T-cell (primary cell): ENCODE data around the gene CDK18. TPM values are rescaled to one million over a fixed set of nuclear protein-coding genes. Genes with fewer than 3 reads are reported as not detected.

ENCODE experiments used
- ATAC-seq, 4 experiments: fragments of 200-7000 bp in 3 of 4; fragments of 150-1000 bp in 1 of 4; cut with Tn5 transposase; replicated peaks in 1 of 4; 1 replicate in 3 of 4; 2 replicates in 1 of 4; pipeline ENCODE4 v1.10.0; 2021; ENCODE audit warnings: moderate library complexity in 3 of 4, mild to moderate bottlenecking in 2 of 4, moderate number of reproducible peaks in 1 of 4
- CTCF ChIA-PET, 2 donors: fragments of 300-600 bp; sonication (Branson Sonifier 250); formaldehyde crosslinking; loops; one replicate each; lab custom pipeline; 2022; ENCODE audit warnings: antibody characterized with exemption in 2 of 2; lab: Charles Lee
- POLR2A ChIA-PET, 2 donors: fragments of 300-600 bp; sonication (Branson Sonifier 250); formaldehyde crosslinking; loops; one replicate each; lab custom pipeline; 2022; ENCODE audit warnings: antibody characterized with exemption in 2 of 2; lab: Charles Lee
- DNase-seq, 35 experiments: peaks; one replicate each; pipeline versions ENCODE4 v3.0.0 to v3.0.0-alpha.2; 2013 to 2023
- H3K27ac ChIP-seq: one replicate; pipeline ENCODE4 v1.5.1; 2013; ENCODE audit warnings: low read length
- H3K27me3 ChIP-seq, 2 experiments: replicated peaks in 1 of 2; 1 replicate in 1 of 2; 2 replicates in 1 of 2; pipeline versions ENCODE4 v1.6.1 to v1.7.0; 2013; ENCODE audit warnings: low read length in 1 of 2, mixed read lengths in 1 of 2; ENCODE audit not compliant: control insufficient read depth in 2 of 2, insufficient read depth in 2 of 2; ENCODE audit errors: extremely low read depth in 1 of 2
- H3K36me3 ChIP-seq, 2 donors: 1 replicate in 1 of 2; 2 replicates in 1 of 2; pipeline versions ENCODE4 v1.6.1 to v1.7.0; 2013; ENCODE audit warnings: low read length in 1 of 2; ENCODE audit not compliant: control insufficient read depth in 2 of 2, insufficient read depth in 1 of 2; ENCODE audit errors: extremely low read depth in 1 of 2
- H3K4me1 ChIP-seq, 2 experiments: 1 replicate in 1 of 2; 2 replicates in 1 of 2; pipeline versions ENCODE4 v1.6.1 to v1.7.0; 2013; ENCODE audit warnings: low read length in 2 of 2, mixed read lengths in 1 of 2; ENCODE audit not compliant: insufficient read depth in 2 of 2, control insufficient read depth in 1 of 2; ENCODE audit errors: extremely low read depth in 1 of 2
- H3K4me3 ChIP-seq, 2 donors: 1 replicate in 1 of 2; 2 replicates in 1 of 2; pipeline versions ENCODE4 v1.5.1 to v1.7.0; 2013; ENCODE audit warnings: mild to moderate bottlenecking in 2 of 2, low read length in 1 of 2, moderate library complexity in 1 of 2; ENCODE audit not compliant: control insufficient read depth in 1 of 2; ENCODE audit errors: extremely low read depth in 1 of 2
- H3K9me3 ChIP-seq: 2 replicates; pipeline ENCODE4 v1.7.0; 2013
- H3K27ac Mint-ChIP-seq, 2 donors: one replicate each; pipeline ENCODE4 v1.8.0; 2020 to 2021; ENCODE audit warnings: mild to moderate bottlenecking in 2 of 2, mixed read lengths in 2 of 2
- H3K27me3 Mint-ChIP-seq, 2 donors: one replicate each; pipeline ENCODE4 v1.8.0; 2021 to 2022; ENCODE audit warnings: mixed read lengths in 2 of 2
- H3K36me3 Mint-ChIP-seq: one replicate; pipeline ENCODE4 v1.8.0; 2021; ENCODE audit warnings: mixed read lengths
- H3K4me1 Mint-ChIP-seq, 3 donors: one replicate each; pipeline ENCODE4 v1.8.0; 2020 to 2022; ENCODE audit warnings: mixed read lengths in 3 of 3, mild to moderate bottlenecking in 1 of 3
- H3K4me3 Mint-ChIP-seq, 3 donors: one replicate each; pipeline ENCODE4 v1.8.0; 2020 to 2022; ENCODE audit warnings: mild to moderate bottlenecking in 3 of 3, mixed read lengths in 3 of 3, moderate library complexity in 3 of 3
- H3K9me3 Mint-ChIP-seq, 3 donors: one replicate each; pipeline ENCODE4 v1.8.0; 2020 to 2022; ENCODE audit warnings: mixed read lengths in 3 of 3
- WGBS: methylation state at CpG from one replicate; pipeline ENCODE4 v1.1.5; 2013; ENCODE audit warnings: missing lambda C conversion rate; ENCODE audit not compliant: insufficient coverage; 5-methylcytosine and 5-hydroxymethylcytosine counted together
- total RNA-seq, 35 experiments: library from RNA in 6 of 35; stranded (reverse) in 6 of 35; fragments of 120-200 nt in 1 of 35; gene quantifications; one replicate each; pipeline versions ENCODE4 v1.2.1 to v1.2.4 and lab custom pipeline; 2013 to 2026

The CDK18 gene
- total RNA-seq, 5 donors from 2014 or later (not counting 1 experiment from before 2014, with no cell fraction given) = 1.7 to 4.6 (median 2.1) TPM

DNA sequence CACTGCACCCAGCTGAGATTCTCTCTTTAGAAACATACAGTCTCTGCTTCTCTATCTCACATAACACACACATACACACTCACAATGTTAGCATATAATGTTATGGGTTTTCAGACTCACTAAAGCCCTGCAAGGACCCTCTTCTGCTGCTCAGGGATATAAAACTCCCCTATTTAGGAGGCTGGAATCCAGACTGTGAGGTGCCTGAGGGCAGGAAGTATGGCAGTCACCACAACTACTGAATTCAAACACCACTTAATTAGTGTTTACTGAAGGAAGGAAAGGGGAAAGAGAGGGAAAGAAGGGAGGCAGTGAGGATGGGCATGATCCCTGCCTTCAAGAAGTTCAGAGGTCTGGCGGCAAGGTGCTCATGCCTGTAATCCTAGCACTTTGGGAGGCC is 7.8 kb upstream of the CDK18 start:
- no peak for ATAC-seq

DNA sequence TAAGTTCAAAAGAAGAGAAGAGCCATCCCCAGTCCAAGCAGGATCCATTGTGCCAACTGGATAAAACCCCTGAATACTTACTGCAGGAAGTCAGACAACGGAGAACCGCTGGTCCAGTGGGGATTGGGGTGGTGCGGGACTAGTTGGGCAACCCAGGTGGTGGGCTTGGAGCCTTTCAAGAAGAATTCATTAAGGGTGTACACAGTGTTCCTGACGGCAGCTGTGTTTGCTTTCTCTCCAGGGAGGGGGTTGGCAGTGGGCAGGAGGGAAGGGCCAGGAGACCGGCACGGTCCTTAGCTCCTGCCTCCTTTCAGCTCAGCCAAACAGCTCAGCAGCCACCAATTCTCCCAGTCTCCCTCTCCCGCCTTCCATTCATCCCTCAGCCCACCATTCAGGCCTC is 7.1 kb upstream of the CDK18 start:
- H3K36me3 Mint-ChIP-seq = no peaks in the 10 kb centered on the region
- no peak for DNase-seq
- peaks cover 19 to 23% of the 10 kb centered on the region in 2 donors for H3K27me3 Mint-ChIP-seq
- Histone ChIP-seq H3K27me3 (peaks cover 0 to 35% of the 10 kb centered on the region in 2 experiments), H3K9me3 (no peaks in the 10 kb centered on the region), H3K4me1 (no peaks in the 10 kb centered on the region), H3K4me3 (no peak overlapping the region), H3K27ac (no peak overlapping the region), H3K36me3 (no peaks in the 10 kb centered on the region)
- WGBS = 88% methylated on average over 2 of the region's 7 CpGs
- POLR2A ChIA-PET = no interaction called here
- no peak overlapping the region for H3K27ac Mint-ChIP-seq
- no peak for ATAC-seq
- no peak overlapping the region for H3K4me3 Mint-ChIP-seq
- CTCF ChIA-PET = no interaction called here
- no peaks in the 10 kb centered on the region for H3K4me1 Mint-ChIP-seq
- H3K9me3 Mint-ChIP-seq = no peaks in the 10 kb centered on the region

More for the DNA sequence above, 7.8 kb upstream of the CDK18 start:
- no peak overlapping the region for H3K4me3 Mint-ChIP-seq
- Histone ChIP-seq H3K36me3 (no peaks in the 10 kb centered on the region), H3K27me3 (peaks cover 0 to 42% of the 10 kb centered on the region in 2 experiments), H3K9me3 (no peaks in the 10 kb centered on the region), H3K4me1 (no peaks in the 10 kb centered on the region), H3K4me3 (no peak overlapping the region), H3K27ac (no peak overlapping the region)
- peaks cover 22 to 27% of the 10 kb centered on the region in 2 donors for H3K27me3 Mint-ChIP-seq
- WGBS = 100% methylated on average over 1 of the region's 1 CpG
- no peak overlapping the region for H3K27ac Mint-ChIP-seq
- H3K4me1 Mint-ChIP-seq = no peaks in the 10 kb centered on the region
- H3K9me3 Mint-ChIP-seq = no peaks in the 10 kb centered on the region
- CTCF ChIA-PET = no interaction called here
- no peaks in the 10 kb centered on the region for H3K36me3 Mint-ChIP-seq
- POLR2A ChIA-PET = no interaction called here
- DNase-seq = no peak

DNA sequence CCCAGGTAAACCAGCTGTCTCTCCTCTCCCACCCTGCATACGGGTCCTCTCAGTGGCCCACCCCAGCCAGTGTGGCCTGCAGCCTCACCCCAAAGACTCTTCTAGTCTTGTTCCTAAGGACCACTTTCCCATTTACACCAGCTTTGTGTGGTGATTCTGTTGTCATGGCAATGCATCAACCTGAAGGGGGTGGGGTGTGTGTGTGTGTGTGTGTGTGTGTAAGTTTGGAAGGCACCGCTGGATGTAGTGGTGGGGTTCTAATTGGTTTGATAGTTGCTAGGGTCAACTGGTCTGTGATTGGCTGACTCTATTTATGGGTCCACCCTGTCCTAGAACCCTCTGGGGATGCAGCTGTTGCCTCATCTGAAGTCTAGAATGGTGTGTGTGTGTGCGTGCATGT is 4.7 kb upstream of the CDK18 start:
- H3K9me3 Mint-ChIP-seq = no peaks in the 10 kb centered on the region
- peaks cover 0 to 14% of the 10 kb centered on the region in 2 experiments for H3K27me3 ChIP-seq
- ChIA-PET POLR2A (interaction anchor here in 1 of 2 donors (0.5 kb wide), 1 partner anchor 1381 kb away, joined by 3 read pairs; no protein-coding TSS in a partner anchor), CTCF (no interaction called here)
- no peaks in the 10 kb centered on the region for H3K9me3 ChIP-seq
- H3K4me3 ChIP-seq = no peak overlapping the region
- H3K27me3 Mint-ChIP-seq = peaks cover 9% of the 10 kb centered on the region in 2 donors
- ATAC-seq = no peak
- peaks cover 0 to 5% (median 4%) of the 10 kb centered on the region in 3 donors for H3K4me1 Mint-ChIP-seq
- no peak overlapping the region for H3K27ac ChIP-seq
- no peak overlapping the region for H3K27ac Mint-ChIP-seq
- H3K4me3 Mint-ChIP-seq = no peak overlapping the region
- 75% methylated on average over 1 of the region's 3 CpGs for WGBS
- peaks cover 0 to 5% of the 10 kb centered on the region in 2 experiments for H3K4me1 ChIP-seq
- H3K36me3 Mint-ChIP-seq = no peaks in the 10 kb centered on the region
- DNase-seq = no peak
- H3K36me3 ChIP-seq = no peaks in the 10 kb centered on the region

DNA sequence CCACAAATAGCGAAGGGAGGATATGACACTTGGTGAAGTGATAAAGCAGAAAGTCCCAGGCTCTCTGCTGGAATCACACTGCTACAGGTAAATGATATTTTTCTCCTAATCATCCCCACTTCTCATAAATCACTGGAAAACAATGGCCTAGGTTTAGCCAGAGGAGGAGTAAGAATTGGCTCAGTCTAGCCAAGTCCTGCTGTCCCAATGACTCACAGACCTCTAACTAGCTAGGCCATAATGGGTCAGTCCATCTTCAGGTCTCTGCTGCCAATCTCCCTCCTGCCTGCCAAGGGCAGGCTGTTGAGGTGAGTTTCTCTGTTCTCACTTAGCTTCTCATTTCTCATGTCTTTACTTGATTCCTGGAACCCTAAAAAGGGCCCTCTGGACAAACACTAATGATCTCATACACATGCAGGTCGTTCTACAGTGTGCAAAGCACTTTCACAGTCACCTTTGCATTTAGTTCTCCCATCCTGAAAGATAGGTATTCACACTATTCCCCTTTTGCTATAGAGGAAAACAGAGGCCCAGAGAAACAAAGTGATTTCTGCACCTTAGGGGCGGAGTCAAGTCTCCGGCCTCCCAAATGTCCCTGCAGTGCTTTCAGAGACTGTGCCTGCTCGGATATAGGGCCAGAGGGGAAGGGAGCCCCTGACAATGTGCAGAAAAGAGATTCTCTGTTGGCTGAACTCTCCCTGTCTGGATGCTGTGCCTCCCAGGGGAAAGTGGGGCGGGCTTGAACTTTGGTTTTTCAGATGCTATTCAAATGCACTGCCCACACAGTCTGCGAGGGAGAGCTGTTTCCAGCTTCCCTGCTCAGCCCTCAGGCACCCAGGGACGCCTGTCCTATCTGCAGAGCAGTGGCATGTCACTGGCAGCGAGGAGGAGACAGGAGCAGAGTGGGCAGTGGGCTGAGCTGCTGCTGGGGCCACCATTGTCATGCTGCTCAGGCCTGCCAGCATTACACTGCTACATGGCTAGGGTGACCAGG is 3.9 kb upstream of the CDK18 start:
- ATAC-seq (no peak), DNase-seq (no peak)
- peaks cover 0 to 13% of the 10 kb centered on the region in 2 experiments for H3K4me1 ChIP-seq
- no peaks in the 10 kb centered on the region for H3K9me3 ChIP-seq
- no peak overlapping the region for H3K4me3 ChIP-seq
- Mint-ChIP-seq H3K4me3 (no peak overlapping the region), H3K36me3 (no peaks in the 10 kb centered on the region), H3K27ac (no peak overlapping the region), H3K4me1 (peaks cover 0 to 13% (median 10%) of the 10 kb centered on the region in 3 donors), H3K9me3 (no peaks in the 10 kb centered on the region), H3K27me3 (peaks cover 3 to 7% of the 10 kb centered on the region in 2 donors)
- H3K36me3 ChIP-seq = no peaks in the 10 kb centered on the region
- POLR2A ChIA-PET = interaction anchor here in 1 of 2 donors (0.5 kb wide), 1 partner anchor 1380 kb away, joined by 3 read pairs; no protein-coding TSS in a partner anchor
- WGBS = 77% methylated on average over 7 of the region's 9 CpGs
- peaks cover 0 to 15% of the 10 kb centered on the region in 2 experiments for H3K27me3 ChIP-seq
- CTCF ChIA-PET = no interaction called here
- no peak overlapping the region for H3K27ac ChIP-seq

DNA sequence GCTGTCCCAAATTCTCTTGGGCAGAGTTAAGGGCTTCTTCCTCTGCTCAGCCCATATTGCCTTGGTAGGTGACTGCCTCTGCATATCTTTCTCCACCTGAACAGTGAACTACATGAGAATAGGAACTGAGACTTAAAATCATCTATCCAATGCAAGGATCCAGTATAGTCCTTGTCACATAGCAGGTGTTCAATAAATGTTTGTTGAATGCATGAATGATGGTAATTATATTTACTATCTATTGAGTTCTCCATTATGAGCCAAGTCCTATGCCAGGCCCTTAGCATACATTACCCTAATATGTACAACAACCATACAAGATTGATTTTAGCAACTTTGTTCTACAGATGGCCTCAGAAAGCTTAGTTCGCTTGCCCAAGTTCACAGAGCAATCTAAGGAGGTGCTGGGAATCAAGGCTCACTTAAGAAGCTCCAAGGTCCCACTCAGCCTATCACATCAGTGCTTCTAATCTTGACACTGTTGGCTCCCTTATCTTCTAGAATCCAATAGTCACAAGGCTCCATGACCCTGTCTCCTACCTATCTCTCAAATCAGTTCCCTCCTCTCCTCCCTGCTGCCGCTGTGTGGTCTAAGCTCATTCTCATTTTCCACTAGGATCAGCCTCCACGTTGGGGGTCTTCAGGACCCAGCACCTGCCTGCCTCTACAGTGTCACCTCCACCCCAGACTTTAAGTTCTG is 2.2 kb upstream of the CDK18 start:
- 82% methylated on average over 3 of the region's 3 CpGs for WGBS
- ChIA-PET CTCF (interaction anchor here in 1 of 2 donors (1.4 kb wide), 1 partner anchor 10 kb away, joined by 4 read pairs; no protein-coding TSS in a partner anchor), POLR2A (interaction anchor here in 1 of 2 donors (0.6 kb wide), 1 partner anchor 319 kb away, joined by 6 read pairs; no protein-coding TSS in a partner anchor)
- H3K27ac ChIP-seq = no peak overlapping the region
- peaks cover 0 to 2% of the 10 kb centered on the region in 2 donors for H3K27me3 Mint-ChIP-seq
- no peaks in the 10 kb centered on the region for H3K36me3 ChIP-seq
- H3K36me3 Mint-ChIP-seq = no peaks in the 10 kb centered on the region
- DNase-seq (no peak), ATAC-seq (no peak)
- H3K9me3 ChIP-seq = no peaks in the 10 kb centered on the region
- no peak overlapping the region for H3K4me3 Mint-ChIP-seq
- H3K27ac Mint-ChIP-seq = peak overlapping the region in 1 of 2 donors; percentile 7
- peaks cover 0 to 20% (median 10%) of the 10 kb centered on the region in 3 donors for H3K4me1 Mint-ChIP-seq
- peaks cover 0 to 18% of the 10 kb centered on the region in 2 experiments for H3K4me1 ChIP-seq
- H3K4me3 ChIP-seq = no peak overlapping the region
- H3K27me3 ChIP-seq = peaks cover 0 to 25% of the 10 kb centered on the region in 2 experiments
- no peaks in the 10 kb centered on the region for H3K9me3 Mint-ChIP-seq

DNA sequence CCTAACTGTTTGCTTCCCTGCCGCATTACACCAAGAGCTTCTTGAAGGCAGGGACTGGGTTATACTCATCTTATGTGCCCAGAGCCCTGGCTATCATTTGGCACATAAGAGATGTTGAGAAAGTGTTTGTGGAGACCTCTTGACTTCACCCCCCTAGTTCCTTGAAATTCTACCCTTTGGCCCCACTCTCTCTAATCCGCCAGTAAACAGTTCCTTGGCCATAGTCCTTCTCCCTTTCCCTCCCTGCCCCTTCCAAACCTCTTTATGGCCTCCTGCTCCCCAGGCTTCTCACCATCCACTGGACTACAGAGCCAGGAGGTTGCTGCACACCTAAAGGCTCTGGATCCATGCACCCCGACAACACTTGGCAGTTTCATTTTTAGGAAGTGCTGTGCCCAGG is 1.5 kb upstream of the CDK18 start:
- ChIA-PET POLR2A (interaction anchor here in 1 of 2 donors (0.6 kb wide), 1 partner anchor 318 kb away, joined by 6 read pairs; no protein-coding TSS in a partner anchor), CTCF (interaction anchor here (1.2 to 1.4 kb wide), 2 partner anchors 11 to 17 kb away, joined by 4 read pairs; no protein-coding TSS in a partner anchor)
- H3K4me1 Mint-ChIP-seq = peaks cover 0 to 20% (median 10%) of the 10 kb centered on the region in 3 donors
- H3K36me3 Mint-ChIP-seq = no peaks in the 10 kb centered on the region
- Histone ChIP-seq H3K4me1 (peaks cover 0 to 18% of the 10 kb centered on the region in 2 experiments), H3K4me3 (no peak overlapping the region), H3K27me3 (peaks cover 0 to 20% of the 10 kb centered on the region in 2 experiments), H3K9me3 (no peaks in the 10 kb centered on the region), H3K36me3 (no peaks in the 10 kb centered on the region), H3K27ac (no peak overlapping the region)
- no peaks in the 10 kb centered on the region for H3K9me3 Mint-ChIP-seq
- ATAC-seq (no peak), DNase-seq (no peak)
- H3K27me3 Mint-ChIP-seq = peaks cover 0 to 2% of the 10 kb centered on the region in 2 donors
- 100% methylated on average over 2 of the region's 3 CpGs for WGBS
- H3K4me3 Mint-ChIP-seq = peak overlapping the region in 1 of 3 donors; percentile 87
- H3K27ac Mint-ChIP-seq = no peak overlapping the region
